GM18907 (cell line): ENCODE data around the gene LRIG1.
A peak's percentile ranks its signal among the peaks of the same experiment; 100 is the strongest.

Experiments
- ATAC-seq: cut with Tn5 transposase; IDR thresholded peaks from one replicate; pipeline ENCODE4 v1.9.1; 2021; ENCODE audit warnings: mild to moderate bottlenecking, moderate library complexity; ENCODE audit not compliant: unreplicated experiment

LRIG1 gene, protein sequence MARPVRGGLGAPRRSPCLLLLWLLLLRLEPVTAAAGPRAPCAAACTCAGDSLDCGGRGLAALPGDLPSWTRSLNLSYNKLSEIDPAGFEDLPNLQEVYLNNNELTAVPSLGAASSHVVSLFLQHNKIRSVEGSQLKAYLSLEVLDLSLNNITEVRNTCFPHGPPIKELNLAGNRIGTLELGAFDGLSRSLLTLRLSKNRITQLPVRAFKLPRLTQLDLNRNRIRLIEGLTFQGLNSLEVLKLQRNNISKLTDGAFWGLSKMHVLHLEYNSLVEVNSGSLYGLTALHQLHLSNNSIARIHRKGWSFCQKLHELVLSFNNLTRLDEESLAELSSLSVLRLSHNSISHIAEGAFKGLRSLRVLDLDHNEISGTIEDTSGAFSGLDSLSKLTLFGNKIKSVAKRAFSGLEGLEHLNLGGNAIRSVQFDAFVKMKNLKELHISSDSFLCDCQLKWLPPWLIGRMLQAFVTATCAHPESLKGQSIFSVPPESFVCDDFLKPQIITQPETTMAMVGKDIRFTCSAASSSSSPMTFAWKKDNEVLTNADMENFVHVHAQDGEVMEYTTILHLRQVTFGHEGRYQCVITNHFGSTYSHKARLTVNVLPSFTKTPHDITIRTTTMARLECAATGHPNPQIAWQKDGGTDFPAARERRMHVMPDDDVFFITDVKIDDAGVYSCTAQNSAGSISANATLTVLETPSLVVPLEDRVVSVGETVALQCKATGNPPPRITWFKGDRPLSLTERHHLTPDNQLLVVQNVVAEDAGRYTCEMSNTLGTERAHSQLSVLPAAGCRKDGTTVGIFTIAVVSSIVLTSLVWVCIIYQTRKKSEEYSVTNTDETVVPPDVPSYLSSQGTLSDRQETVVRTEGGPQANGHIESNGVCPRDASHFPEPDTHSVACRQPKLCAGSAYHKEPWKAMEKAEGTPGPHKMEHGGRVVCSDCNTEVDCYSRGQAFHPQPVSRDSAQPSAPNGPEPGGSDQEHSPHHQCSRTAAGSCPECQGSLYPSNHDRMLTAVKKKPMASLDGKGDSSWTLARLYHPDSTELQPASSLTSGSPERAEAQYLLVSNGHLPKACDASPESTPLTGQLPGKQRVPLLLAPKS

DNA sequence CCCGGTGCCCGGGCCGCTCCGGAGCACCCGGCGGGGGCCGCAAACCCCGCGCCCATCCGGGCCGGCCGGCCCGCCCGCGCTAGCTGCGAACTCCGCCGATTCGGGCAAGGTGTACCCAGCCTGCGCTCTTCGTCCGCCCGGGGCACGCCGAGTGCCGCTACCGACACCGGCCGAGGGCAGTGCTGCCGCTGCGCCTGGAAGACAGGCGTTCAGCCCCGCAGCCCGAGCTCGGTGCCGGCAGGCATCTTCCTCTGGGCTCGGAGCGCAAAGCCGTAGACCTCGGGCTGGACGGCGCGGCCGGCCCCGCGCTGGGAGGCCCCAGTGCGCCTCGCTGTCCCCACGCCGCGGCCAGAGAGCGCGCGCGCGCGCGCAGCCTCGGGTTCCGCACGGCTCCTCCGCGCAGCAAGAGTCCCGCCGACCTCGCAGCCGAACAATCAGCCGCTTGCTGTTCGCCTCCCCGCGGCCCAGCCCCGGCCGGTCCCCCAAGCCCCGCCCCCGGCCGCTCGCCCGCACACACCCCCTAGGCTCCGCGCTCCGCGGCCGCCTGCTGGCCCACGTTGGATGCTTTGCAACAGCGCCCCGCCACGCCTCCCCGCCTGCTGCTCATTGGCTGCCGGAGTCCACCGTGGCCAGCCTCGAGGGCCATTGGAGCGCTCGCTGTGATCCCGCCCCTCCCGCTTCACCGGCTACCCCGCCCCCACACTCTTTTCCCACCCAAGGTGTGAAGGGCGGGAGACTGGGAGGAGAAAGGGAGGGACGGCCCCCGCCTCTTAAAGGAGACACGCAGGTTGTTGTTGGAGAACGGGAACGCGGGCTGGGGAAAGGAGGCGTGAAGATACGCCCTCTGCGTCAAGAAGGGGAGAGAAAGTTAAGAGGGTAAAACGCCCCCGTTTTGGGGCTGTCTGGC, at the start of gene LRIG1:
LRIG1 (minus strand) TSS at position 447 of the 907 bp plus-strand sequence. CDS start 615 bp downstream, outside the sequence.
- peak; percentile 98 for ATAC-seq

DNA sequence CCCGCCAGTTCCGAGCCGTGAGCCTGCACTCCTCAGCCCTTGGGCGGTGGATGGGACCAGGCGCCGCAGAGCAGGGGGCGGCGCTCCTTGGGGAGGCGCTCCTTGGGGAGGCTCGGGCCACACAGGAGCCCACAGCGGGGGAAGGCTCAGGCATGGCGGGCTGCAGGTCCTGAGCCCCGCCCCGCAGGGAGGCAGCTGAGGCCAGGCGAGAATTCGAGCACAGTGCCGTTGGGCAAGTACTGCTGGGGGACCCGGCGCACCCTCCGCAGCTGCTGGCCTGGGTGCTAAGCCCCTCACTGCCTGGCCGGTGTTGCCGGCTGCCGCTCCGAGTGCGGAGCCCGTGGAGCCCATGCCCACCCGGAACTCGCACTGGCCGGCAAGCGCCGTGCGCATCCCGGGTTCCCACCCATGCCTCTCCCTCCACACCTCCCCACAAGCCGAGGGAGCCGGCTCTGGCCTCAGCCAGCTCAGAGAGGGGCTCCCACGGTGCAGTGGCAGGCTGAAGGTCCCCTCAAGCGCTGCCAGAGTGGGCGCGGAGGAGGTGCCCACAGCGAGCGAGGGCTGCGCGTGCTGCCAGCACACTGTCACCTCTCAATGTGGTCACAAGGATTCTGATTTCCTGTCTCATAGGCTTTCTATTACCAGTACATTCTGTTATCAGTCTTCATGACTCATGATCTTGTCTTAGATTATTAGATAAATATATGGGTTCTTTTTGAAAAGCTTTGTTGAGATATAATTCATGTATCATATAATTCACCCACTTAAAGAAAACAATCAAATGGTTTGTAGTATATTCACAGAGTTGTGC, 44.0 kb upstream of the LRIG1 start:
- no peak for ATAC-seq

DNA sequence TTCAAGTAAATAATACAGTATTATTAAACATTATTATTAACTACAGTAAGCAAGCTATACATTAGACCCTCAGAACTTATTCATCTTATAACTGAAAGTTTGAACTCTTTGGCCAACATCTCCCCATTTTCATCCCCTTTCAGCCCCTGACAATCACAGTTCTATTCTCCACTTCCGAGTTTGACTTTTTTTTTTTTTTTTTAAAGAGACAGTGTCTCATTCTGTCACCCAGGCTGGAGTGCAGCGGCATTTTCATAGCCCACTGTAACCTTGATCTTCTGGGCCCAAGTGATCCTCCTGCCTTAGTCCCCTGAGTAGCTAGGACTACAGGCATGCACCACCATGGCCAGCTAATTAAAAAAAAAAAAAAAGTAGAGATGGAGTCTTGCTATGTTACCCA, 41.3 kb upstream of the LRIG1 start:
- no peak for ATAC-seq

DNA sequence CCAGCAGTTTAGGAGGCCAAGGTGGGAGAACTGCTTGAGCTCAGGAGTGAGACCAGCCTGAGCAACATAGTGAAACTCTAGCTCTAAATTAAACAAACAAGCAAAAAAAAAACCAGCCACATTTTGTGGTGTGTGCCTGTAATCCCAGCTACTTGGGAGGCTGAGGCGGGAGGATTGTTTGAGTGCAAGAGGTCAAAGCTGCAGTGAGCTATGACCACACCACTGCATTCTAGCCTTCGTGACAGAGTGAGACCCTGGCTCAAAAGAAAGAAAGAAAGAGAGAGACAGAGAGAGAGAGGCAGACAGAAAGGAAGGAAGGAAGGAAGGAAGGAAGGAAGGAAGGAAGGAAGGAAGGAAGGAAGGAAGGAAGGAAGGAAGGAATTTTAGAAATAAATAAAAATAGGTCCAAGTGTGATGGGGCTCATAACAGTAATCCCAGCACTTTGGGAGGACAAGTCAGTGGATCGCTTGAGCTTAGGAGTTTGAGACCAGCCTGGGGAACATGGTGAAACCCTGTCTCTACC, 38.7 kb upstream of the LRIG1 start:
- ATAC-seq: no peak

DNA sequence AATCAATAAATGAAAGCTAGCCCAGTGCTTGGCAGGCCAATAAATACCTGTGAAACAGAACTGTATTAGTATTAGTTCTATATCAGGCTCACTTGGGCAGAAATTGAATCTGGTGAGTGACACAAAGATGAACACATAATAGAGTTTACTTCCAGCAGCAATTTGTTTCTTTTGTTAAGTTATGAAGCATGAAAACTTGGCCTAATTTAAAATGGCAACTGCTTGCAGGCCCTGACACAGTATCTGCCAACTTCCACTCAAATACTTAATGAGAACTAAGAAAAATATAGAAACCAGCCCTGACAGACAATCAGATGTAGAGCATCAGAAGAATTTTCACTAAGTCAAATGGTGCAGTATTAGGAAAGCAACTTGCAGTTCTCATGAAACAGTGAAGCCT, 37.6 kb upstream of the LRIG1 start:
- no peak for ATAC-seq

DNA sequence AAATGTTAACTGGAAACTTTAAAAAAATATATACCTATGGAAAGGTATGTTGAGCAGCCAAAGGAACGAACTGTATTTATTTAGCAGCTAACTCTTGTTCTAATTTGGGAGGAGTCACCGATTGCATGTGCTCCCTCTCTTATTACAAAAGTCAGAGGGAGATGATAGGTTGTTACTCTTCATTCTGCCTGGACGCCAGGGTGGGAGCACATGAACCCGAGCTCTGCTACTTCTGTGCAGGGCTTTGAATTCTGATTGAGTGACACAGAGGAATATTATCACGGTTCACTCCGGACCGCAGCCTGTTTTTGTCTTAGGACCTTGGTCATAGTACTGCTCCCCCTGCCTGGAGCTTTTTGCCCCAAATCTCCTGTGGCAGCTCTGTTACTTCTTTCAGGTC, 36.9 kb upstream of the LRIG1 start:
- no peak for ATAC-seq

DNA sequence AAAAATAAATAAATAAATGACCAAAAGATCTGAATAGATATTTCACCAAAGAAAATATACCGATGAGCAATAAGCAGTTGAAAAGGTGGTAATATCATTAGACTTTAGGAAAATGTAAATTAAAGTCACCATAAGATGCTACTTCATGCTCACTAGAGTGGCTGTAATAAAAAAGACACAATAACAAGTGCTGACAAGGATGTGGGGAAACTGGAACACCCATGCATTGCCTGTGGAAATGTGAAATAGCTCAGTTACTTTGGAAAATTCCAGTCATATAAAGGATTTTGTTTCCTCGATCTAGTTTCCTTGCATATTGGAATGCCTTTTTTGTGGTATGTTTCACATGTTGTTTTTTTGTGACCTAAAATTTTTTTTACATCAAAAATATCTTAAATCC, 36.0 kb upstream of the LRIG1 start:
- no peak for ATAC-seq

DNA sequence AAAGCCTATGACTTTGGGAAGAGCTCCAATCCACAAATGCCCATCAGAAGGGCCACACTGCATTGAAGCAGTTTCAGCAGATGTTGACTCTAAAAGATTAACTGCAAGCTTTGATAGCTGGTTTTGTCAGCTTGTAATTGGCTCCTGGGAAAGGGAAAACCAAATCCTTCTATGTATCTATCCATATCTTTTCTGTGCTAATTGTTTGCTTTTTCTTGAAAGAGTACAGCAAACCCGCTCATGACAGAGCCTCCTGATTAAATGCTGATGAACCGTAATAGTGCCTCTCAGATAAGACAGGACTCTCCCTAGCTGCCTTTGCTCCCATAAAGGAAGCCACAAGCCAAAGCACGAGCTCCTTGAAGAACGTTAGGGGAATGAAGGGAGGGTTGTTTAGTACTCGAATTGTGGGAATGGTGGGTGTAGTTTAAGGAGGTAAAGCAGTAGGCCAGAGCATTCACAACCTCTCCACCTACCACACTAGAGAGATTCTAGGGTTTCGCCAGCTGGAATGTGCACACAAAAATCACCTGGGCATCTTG, 33.6 kb upstream of the LRIG1 start:
- ATAC-seq: no peak

DNA sequence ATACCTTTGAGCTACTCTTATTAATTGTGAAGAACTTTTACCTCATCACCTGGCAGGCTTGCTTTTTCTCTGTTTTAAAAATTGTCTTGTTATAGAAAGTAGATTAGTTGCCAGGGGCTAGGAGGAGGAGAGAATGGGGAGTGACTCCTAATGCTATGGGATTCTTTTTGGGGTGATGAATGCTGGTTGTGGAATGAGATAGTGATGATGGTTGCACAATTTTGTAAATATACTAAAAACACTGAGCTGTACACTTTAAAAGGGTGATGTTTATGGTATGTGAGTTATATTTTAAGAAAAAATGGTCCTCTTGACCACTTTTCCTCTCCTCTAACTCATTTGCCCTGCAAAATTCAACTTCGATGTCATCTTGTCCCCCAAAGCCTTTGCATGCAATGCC, 31.8 kb upstream of the LRIG1 start:
- ATAC-seq: no peak

DNA sequence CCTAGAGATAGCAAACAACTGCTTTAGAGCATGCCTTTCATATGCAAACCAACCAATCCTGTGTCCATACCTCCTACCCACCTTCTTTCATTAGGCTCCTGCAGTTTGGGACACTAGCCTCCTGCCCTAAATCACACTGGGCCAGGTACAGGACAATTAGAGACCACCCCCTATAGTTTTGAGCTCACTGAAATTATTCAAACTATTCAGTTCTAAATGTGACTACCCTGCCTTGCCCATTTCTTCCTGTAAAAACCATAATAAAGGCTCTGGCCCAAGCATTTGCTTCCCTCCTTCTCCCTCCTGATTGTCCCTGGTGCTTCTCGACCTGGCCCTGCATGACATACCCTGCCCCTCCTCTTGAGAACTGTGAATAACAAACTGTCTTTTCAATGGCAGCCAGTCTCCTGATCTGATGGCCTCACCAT, 31.4 kb upstream of the LRIG1 start:
- ATAC-seq: no peak

DNA sequence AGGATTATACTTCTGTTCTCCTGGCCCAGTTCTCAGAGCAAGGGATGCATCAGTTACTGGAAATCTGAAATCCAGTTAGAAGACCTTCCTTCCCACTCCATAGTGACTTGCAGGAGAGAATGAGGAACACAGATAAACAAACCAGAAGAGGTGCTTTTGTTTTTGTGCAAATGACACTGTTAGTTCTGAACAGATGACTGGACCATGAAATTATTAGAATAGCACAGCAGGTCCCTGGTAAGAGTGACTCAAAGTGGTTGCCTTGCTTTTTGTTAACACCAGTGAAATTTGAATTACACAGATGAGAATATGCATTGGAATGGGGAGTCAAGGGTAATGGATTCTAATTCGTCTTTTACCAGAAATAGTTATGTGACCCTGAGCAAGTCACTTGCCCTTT, 30.4 kb upstream of the LRIG1 start:
- ATAC-seq: no peak

DNA sequence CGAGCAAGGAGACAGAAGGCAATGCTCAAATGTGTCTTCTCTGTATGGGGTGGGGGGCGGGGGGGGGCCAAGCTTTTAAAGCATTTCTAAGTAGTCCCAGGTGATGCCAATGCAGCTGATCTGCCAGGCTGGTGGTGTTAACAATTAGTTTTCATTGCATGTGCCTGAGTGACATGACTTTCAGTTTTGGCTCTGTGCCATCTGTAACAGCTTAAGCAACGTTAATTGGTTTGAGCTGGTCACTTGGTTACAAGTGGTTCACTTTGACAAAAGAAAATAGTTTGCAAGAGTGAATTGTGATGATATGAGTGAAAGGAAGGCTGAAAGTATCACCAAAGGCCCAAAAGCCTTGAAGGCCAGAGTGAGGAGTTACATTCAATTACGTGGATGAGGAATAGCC, 26.4 kb upstream of the LRIG1 start:
- no peak for ATAC-seq

DNA sequence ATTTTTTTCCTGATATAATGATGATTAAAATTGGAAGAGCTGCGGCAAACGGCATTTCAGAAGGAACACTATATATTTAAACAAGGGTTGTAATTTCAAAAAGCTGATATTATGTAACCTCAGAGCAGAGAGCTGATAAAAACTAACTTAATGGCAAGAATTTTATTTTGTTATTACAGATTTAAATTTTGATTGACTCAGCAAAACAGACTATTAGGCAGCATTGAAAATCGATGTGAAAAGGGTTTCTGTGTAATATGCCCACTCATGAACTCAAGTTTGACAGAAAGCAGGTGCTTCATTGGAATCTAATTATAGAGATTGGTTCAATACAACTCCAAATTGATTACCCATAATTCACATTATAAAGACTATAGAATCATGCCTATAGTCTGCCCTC, 24.9 kb upstream of the LRIG1 start:
- no peak for ATAC-seq

DNA sequence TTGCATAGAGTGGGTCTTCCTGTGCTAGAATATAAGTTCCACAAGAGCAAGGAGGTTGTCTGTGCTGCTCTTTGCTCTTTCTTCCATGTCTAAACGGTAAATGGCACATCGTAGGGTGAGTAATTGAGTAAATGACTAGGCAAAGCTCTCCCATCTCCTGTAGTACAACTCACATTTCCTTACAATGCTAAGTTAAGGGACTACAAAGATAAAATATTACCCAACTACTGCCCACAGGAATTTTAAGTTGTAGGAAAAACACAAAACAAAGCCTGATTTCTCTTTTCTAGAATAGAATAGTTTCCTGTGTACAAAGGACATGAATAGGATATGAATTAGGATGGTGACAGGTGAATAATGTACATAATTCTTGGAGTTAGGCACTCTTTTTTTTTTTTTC, 19.9 kb upstream of the LRIG1 start:
- no peak for ATAC-seq

DNA sequence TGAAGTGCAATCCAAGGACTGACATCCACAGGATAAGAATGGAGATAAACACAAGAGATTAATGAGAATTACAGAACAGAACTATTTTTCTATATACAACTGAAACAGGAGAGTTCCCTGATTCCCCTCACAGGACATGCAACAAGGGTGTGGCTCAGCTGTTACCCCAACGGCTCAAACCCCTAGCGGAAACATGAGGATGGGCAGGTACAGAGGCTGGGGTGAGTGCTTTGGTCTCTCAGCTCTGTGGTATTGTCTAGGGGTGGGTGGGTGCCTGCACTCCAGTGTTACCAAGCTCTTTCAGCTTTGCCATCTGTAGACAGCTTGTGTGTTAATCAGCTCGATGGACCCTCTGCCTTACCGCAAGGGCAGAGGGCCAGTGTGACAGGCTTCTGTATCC, 17.8 kb upstream of the LRIG1 start:
- no peak for ATAC-seq

DNA sequence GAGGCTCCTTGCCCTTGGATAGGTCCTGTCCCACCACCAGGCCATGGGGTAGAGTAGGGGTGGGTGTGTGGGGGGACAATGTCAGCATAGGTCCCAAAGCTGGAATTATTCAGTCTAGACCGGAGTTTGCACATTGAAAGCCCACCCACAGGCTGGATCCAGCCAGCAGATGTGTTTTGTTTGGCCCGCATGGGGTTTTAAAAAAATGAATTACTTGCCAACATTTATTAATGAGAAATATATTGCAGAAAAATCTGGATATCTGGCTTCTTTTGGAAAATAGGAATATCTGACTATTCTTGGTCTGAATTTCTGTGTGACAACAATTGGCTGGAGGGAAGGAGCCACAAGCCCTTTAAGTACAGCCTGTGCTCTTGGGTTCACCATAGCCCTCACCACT, 17.3 kb upstream of the LRIG1 start:
- ATAC-seq: no peak

DNA sequence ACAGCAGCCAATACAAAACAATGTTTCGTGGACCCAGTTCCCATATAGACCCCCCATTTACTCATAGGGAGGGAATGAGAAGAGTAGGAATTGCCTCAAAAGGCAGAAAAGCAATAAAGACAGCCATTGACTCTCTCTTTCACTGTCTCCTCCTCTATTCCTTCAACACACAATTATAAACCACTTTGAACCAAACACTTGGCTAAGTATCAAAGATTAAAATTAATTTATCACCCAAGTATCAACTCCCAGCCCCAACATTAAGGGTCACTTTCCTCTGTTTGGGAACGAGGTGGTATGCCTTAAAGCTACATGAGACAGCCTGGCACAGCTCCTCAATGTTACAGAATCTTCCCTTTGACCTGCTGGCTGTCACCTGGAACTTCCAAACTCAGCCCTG, 16.4 kb upstream of the LRIG1 start:
- no peak for ATAC-seq

DNA sequence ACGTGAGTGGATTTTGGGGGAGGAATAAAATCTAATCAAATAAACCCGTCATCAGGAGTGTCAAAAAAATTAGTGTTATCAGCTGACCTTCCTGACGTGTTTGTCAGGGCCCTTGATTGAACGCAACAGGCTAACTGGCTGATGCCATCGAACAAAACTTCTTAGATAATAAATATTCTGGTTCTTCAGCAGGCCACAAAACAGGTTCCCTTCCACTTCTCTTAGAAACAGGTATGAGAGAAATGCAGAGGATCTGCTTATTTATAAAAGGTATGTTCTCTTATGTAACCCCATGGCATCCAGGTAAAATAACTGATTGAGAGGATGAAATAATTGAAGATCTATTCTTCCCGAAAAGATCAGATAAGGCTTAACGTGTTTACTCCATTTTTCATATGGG, 7.6 kb upstream of the LRIG1 start:
- no peak for ATAC-seq
